Panc1 (cell line): ENCODE results near the gene SPATA3.

ENCODE experiments used
- POLR2AphosphoS5 ChIP-seq: IDR thresholded peaks from 2 replicates; pipeline ENCODE4 v1.6.1; 2012; ENCODE audit warnings: mild to moderate bottlenecking, low read depth, low read length, moderate library complexity
- SIN3A ChIP-seq: IDR thresholded peaks from 2 replicates; pipeline ENCODE4 v1.6.1; 2012; ENCODE audit warnings: low read depth, mild to moderate bottlenecking, low read length, moderate library complexity, borderline replicate concordance; ENCODE audit not compliant: insufficient read depth
- TF ChIP-seq, protein P1 (sequence below): fragments of 450-650 bp; IDR thresholded peaks from 2 replicates; pipeline ENCODE4 v1.5.1; 2017; ENCODE audit warnings: mild to moderate bottlenecking
- TF ChIP-seq, protein P2 (sequence below), 2 experiments: IDR thresholded peaks; 2 replicates each; pipeline ENCODE4 v1.6.1; 2011 to 2012; ENCODE audit warnings: low read depth in 2 of 2, control low read depth in 1 of 2, low read length in 1 of 2, mild to moderate bottlenecking in 1 of 2, moderate library complexity in 1 of 2; ENCODE audit not compliant: insufficient read depth in 1 of 2

DNA sequence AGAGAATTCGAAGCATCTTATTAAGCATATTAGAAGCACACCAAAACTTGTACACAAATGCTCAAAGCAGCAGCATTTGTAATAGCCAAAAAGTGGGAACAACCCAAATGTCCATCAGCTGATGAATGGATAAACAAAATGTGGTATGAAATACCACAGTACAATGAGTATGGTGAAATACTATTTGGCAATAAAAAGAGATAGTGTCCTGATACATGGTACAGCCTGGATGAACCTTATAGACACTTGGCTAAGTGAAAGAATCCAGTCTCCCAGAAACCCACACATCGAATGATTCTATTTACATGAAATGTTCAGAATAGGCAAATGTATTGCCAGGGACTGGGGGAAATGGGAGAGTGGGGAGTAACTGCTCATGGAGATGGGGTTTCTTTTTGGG lies 3.0 kb downstream of the SPATA3 start:
- TF ChIP-seq, protein P1, sequence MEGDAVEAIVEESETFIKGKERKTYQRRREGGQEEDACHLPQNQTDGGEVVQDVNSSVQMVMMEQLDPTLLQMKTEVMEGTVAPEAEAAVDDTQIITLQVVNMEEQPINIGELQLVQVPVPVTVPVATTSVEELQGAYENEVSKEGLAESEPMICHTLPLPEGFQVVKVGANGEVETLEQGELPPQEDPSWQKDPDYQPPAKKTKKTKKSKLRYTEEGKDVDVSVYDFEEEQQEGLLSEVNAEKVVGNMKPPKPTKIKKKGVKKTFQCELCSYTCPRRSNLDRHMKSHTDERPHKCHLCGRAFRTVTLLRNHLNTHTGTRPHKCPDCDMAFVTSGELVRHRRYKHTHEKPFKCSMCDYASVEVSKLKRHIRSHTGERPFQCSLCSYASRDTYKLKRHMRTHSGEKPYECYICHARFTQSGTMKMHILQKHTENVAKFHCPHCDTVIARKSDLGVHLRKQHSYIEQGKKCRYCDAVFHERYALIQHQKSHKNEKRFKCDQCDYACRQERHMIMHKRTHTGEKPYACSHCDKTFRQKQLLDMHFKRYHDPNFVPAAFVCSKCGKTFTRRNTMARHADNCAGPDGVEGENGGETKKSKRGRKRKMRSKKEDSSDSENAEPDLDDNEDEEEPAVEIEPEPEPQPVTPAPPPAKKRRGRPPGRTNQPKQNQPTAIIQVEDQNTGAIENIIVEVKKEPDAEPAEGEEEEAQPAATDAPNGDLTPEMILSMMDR, result no peak
- TF ChIP-seq POLR2AphosphoS5 (no peak), SIN3A (no peak)
- TF ChIP-seq, protein P2, sequence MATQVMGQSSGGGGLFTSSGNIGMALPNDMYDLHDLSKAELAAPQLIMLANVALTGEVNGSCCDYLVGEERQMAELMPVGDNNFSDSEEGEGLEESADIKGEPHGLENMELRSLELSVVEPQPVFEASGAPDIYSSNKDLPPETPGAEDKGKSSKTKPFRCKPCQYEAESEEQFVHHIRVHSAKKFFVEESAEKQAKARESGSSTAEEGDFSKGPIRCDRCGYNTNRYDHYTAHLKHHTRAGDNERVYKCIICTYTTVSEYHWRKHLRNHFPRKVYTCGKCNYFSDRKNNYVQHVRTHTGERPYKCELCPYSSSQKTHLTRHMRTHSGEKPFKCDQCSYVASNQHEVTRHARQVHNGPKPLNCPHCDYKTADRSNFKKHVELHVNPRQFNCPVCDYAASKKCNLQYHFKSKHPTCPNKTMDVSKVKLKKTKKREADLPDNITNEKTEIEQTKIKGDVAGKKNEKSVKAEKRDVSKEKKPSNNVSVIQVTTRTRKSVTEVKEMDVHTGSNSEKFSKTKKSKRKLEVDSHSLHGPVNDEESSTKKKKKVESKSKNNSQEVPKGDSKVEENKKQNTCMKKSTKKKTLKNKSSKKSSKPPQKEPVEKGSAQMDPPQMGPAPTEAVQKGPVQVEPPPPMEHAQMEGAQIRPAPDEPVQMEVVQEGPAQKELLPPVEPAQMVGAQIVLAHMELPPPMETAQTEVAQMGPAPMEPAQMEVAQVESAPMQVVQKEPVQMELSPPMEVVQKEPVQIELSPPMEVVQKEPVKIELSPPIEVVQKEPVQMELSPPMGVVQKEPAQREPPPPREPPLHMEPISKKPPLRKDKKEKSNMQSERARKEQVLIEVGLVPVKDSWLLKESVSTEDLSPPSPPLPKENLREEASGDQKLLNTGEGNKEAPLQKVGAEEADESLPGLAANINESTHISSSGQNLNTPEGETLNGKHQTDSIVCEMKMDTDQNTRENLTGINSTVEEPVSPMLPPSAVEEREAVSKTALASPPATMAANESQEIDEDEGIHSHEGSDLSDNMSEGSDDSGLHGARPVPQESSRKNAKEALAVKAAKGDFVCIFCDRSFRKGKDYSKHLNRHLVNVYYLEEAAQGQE (IDR thresholded peaks at IDR 0.05; ENCODE audit: insufficient read depth in 1 of 2, low read depth in 2 of 2, low read length in 1 of 2), result no peak
